ENCODE data around the gene FGF22.

GRCh38 chr19:591099-591958, 48.4 kb upstream of the FGF22 start:
- TF ChIP-seq SMC3 (IDR thresholded peaks at IDR 0.05) (no peak), CHD2 (IDR thresholded peaks at IDR 0.05; ENCODE audit: low read length, partially characterized antibody) (no peak), HOXA7 (CRISPR knock-in tag; IDR thresholded peaks at IDR 0.05) (no peak), RAD21 (conservative IDR thresholded peaks at IDR 0.05 in 1 of 2, IDR thresholded peaks at IDR 0.05 in 1 of 2) (no peak), CTCF (IDR thresholded peaks at IDR 0.05) (no peak), POLR2A (IDR thresholded peaks at IDR 0.05; ENCODE audit: low read length) (no peak), JUNB (IDR thresholded peaks at IDR 0.05) (no peak), EHF (CRISPR knock-in tag; IDR thresholded peaks at IDR 0.05) (no peak)
